Measurements from ENCODE around the gene ZFR.
"Not testable (repeated sequence)": the region's sequence is repeated elsewhere in the genome, so short reads cannot be mapped to it uniquely, and the experiment has no call there.

The ZFR gene

GRCh38 chr5:32450952-32451351, 6.4 kb upstream of the ZFR start:
- DNase-seq = no peak

- no peak for DNase-seq
These were observed 4.7 kb upstream of the ZFR start for GRCh38 chr5:32449262-32449661.

DNA sequence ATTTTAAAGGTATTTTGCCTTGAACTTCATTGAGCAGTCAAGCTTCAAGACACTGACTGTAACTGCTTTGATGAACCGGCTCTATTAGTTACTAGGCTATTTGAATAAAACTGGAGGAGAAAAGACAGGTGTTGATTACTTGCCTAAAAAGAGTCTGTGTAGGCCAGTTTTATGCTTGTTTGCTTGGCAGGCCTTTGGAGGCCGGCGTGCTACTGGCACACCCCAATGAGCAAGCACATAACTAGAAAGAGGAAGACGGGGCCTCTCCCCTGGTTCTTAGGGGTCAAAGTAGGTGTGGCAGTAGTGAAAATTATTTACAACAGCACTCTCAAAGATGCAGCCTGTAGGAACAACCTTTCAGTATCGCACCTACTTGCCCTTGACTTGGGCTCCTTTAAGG, 2.1 kb upstream of the ZFR start:
- DNase-seq = no peak

DNA sequence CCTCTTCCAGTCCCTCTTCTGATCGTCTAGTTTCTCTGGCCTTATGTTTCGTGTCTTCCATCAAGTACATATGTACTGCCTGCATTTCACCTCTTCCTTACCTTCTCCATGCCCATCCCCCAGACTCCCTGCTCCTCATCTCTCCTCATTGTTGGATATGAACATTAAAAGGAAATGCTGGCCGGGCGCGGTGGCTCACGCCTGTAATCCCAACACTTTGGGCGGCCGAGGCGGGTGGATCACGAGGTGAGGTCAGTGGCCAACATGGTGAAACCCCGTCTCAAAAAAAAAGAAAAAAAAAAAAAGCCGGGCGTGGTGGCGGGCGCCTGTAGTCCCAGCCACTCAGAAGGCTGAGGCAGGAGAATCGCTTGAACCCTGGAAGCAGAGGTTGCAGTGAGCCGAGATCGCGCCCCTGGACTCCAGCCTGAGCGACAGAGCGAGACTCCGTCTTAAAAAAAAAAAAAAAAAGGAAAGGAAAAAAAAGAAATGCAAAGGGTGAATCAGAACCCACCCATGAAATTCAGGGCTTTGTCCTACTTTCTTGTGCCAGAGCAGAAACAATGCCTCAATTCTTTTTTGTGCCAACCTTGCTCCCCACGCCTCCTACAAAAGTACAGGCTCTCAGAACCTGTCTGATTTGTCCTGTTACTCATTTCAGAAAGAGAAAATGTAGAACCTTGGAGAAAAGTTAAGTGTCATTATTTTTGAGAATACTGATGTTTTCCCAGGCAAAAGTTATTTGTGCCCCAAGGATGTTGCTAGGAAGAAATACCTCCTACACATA, 1.5 kb upstream of the ZFR start:
- DNase-seq = no peak

DNA sequence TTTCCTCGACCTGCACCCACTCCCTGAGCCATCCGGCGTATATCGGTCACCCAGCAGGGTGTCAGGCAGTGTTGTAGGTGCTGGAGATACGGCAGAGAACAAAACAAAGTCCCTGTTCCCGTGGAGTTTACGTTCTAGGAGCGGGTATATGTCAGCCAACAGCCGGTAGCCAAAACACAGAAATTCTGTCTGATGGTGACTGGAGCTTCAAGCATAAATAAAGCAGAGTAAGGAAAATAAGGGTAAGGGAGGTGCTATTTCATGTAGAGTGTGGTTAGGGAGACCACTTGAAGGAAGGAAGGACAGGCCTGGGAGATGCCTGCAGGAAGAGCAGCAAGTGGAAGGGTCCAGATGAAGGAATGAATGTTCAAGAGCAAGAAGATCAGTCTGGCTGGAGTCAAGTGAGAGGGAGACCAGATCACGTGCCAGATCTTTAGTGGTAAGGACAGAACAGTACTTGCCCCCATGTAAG, 783 bp upstream of the ZFR start:
- peak in 1 of 2 experiments; percentile 8 for DNase-seq

GRCh38 chr5:32443541-32444430, 754 bp downstream of the ZFR start:
- DNase-seq = no peak

GRCh38 chr5:32443145-32443540, 1.4 kb downstream of the ZFR start:
- DNase-seq = no peak

- no peak for DNase-seq
These were observed 5.4 kb downstream of the ZFR start for GRCh38 chr5:32439086-32439642.

GRCh38 chr5:32436553-32437242, 7.8 kb downstream of the ZFR start:
- no peak for DNase-seq

DNA sequence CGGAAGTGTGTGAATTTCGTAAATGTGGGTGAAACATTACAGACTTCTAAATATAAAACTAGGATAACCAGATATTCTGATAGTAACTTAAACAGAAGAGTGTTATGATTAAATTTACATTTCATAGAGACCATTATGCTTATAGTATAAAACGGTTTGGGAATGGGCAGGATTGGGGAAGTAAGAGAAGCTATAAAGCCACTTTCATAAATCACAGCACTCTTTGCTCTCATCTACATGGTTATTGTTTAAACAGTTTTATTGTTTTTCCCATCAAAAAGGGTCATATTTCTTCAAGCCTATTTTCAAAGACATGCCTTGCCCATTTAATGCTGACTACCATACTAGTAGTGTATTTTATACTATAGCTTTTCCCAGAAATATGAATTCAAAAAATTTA, 9.2 kb downstream of the ZFR start:
- DNase-seq = no peak

GRCh38 chr5:32434221-32434620, 10.3 kb downstream of the ZFR start:
- DNase-seq = no peak

DNA sequence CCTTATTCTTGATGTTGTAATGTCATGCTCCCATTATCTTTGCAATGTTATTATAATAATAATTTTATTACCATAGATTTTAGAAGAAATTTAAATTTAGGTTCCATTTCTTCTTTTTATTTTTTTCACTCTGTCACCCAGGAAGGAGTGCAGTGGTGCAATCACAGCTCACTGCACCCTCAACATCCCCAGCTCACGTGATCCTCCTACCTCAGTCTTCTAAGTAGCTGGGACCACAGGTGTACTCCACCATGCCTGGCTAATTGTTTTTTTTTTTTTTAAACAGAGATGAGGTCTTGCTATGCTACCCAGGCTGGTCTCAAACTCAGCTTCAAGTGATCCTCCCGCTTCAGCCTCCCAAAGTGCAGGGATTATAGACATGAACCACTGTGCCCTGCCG, 11.9 kb downstream of the ZFR start:
- DNase-seq = no peak

- not testable (repeated sequence) for DNase-seq
These were observed 13.7 kb downstream of the ZFR start for GRCh38 chr5:32430825-32431224.

- no peak for DNase-seq
These were observed 16.1 kb downstream of the ZFR start for GRCh38 chr5:32428426-32428825.

DNA sequence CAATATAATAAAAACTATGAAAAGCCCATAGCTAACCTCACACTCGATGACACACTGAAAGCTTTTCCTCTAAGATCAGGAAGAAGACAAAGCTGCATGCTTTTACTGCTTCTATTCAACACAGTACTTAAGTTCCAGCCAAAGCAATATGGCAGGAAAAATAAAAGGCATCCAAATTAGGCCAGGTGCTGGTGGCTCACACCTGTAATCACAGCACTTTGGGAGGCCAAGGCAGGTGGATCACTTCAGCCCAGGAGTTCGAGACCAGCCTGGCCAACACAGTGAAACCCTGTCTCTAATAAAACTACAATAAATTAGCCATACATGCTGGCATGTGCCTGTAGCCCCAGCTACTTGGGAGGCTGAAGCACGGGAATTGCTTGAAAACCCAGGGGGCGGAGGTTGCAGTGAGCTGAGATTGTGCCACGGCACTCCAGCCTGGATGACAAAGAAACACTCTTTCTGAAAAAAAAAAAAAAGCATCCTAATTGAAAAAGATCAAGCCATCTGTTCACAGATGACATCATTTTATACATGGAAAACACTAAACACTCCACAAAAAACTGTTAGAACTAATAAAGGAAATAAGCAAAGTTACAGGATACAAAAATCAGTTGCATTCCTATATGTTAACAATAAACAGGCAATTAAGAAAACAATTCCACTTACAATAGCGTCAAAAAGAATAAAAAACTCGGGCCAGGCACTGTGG, 17.9 kb downstream of the ZFR start:
- no peak for DNase-seq

GRCh38 chr5:32422697-32423096, 21.8 kb downstream of the ZFR start:
- DNase-seq = no peak

GRCh38 chr5:32421075-32421474, 23.5 kb downstream of the ZFR start:
- no peak for DNase-seq

DNA sequence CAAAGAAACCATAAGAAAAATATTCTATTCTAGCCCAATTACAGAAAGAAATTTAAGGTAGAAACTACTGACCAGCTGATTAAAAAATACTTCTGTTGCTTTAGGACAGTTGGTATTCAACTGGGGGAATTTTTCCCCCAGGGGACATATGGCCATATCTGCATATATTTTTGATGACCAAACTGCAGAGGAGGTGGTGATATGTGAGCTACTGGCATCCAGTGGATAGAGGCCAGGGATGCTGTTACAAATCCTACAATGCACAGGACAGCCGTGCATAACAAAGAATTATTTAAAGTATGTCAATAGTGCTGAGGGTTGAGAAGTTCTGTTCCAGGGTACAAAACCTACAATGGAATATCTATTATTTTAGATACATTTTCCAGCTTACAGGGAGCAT, 24.0 kb downstream of the ZFR start:
- no peak for DNase-seq

- DNase-seq = no peak
These were observed 24.7 kb downstream of the ZFR start for GRCh38 chr5:32419791-32420190.

- no peak for DNase-seq
These were observed 30.9 kb downstream of the ZFR start for GRCh38 chr5:32413466-32414263.

DNA sequence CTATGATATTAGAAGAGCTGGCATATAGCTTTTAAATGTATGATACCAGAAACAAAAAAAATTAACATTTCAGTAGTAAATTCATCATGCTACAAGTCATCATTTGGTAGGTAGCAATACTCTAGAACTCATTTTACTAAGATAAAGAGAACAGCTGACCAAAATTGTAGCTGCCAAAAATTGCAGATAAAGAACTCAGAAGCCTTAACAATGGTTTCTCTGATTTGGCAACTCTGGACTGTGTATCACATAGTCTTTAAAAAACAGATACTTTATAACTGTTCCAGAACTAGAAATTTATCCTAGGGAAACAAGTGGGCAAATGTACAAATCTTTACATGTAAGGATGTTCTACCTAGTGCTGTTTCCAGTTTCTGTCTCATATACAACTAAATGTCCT, 33.9 kb downstream of the ZFR start:
- DNase-seq = no peak

- DNase-seq = no peak
These were observed 37.9 kb downstream of the ZFR start for GRCh38 chr5:32406650-32407049.
